Vagina (tissue), 2 donors: Measurements from ENCODE around the gene SNX17.

Source experiments
- POLR2A ChIP-seq, 2 donors: fragments of 450-650 bp; IDR thresholded peaks; one replicate each; pipeline ENCODE4 v1.6.1; 2017; ENCODE audit warnings: antibody characterized with exemption in 2 of 2, mild to moderate bottlenecking in 2 of 2, moderate library complexity in 2 of 2
- TF ChIP-seq, protein P1 (sequence below), 3 experiments: fragments of 450-650 bp in 2 of 3; fragments of 200-600 bp in 1 of 3; sonication (generic) in 1 of 3; IDR thresholded peaks; one replicate each; pipeline ENCODE4 v1.5.1; 2017 to 2019; ENCODE audit warnings: antibody characterized with exemption in 3 of 3, mild to moderate bottlenecking in 2 of 3, moderate library complexity in 2 of 3

DNA sequence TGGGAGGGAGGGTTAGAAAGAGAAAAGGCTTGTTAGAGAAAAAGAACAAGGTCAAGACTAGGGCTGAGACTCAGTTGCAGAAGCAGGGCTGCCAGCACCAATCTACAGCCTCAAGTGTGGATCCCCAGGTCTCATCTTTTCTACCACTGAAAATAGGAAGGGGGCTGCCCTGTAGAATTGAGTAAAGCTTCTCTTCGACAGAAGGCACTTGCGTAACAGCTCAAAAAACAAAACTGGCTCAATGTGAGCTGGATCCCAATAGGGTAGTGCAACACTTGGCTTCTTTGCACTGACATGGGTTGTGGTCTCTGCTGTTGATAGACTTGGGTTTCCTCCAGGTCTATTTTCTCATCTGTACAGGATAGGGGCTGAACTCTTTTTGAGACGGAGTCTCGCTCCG is 45.7 kb upstream of the SNX17 start:
- TF ChIP-seq, protein P1, sequence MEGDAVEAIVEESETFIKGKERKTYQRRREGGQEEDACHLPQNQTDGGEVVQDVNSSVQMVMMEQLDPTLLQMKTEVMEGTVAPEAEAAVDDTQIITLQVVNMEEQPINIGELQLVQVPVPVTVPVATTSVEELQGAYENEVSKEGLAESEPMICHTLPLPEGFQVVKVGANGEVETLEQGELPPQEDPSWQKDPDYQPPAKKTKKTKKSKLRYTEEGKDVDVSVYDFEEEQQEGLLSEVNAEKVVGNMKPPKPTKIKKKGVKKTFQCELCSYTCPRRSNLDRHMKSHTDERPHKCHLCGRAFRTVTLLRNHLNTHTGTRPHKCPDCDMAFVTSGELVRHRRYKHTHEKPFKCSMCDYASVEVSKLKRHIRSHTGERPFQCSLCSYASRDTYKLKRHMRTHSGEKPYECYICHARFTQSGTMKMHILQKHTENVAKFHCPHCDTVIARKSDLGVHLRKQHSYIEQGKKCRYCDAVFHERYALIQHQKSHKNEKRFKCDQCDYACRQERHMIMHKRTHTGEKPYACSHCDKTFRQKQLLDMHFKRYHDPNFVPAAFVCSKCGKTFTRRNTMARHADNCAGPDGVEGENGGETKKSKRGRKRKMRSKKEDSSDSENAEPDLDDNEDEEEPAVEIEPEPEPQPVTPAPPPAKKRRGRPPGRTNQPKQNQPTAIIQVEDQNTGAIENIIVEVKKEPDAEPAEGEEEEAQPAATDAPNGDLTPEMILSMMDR (IDR thresholded peaks at IDR 0.05): no peak
- no peak for TF ChIP-seq POLR2A (IDR thresholded peaks at IDR 0.05)
